Measurements from ENCODE around the gene USP9X.

- TF ChIP-seq CTCF (IDR thresholded peaks at IDR 0.05), result no peak
- TF ChIP-seq POLR2A (IDR thresholded peaks at IDR 0.05), result no peak
- TF ChIP-seq EP300 (IDR thresholded peaks at IDR 0.05), result no peak
These were observed 68.7 kb downstream of the USP9X start for GRCh38 chrX:41153957-41154356.

Data from suprapubic skin (tissue), 3 donors.